ELF-1 (cell line): Measurements from ENCODE around the gene CADPS2.
"Not testable (repeated sequence)": the region's sequence is repeated elsewhere in the genome, so short reads cannot be mapped to it uniquely, and the experiment has no call there.

Experiments used
- DNase-seq: peaks from one replicate; pipeline ENCODE4 v3.0.0-alpha.2; 2016; ENCODE audit warnings: low read depth, low spot score

CADPS2 gene

GRCh38 chr7:122715183-122715582 lies 171.1 kb downstream of the CADPS2 start:
- DNase-seq, result no peak

- DNase-seq, result no peak
Measured at GRCh38 chr7:122710916-122711315, 175.3 kb downstream of the CADPS2 start.

GRCh38 chr7:122709930-122710646 lies 176.2 kb downstream of the CADPS2 start:
- no peak for DNase-seq

- no peak for DNase-seq
Measured at GRCh38 chr7:122706836-122707235, 179.4 kb downstream of the CADPS2 start.

GRCh38 chr7:122702872-122703510 lies 183.3 kb downstream of the CADPS2 start, which contains the start of gene RNF148:
Gene RNF148, minus strand, starts transcription at chr7:122702922. Its CDS starts 172 bp downstream, at chr7:122702750.
- no peak for DNase-seq

GRCh38 chr7:122699017-122699416 lies 187.2 kb downstream of the CADPS2 start, which contains the start of gene RNF133:
Gene RNF133, minus strand, starts transcription at chr7:122699117. Its CDS starts 199 bp downstream, at chr7:122698918.
- no peak for DNase-seq

- no peak for DNase-seq
Measured at GRCh38 chr7:122695816-122696215, 190.4 kb downstream of the CADPS2 start.

GRCh38 chr7:122694697-122695096 lies 191.6 kb downstream of the CADPS2 start:
- no peak for DNase-seq

GRCh38 chr7:122692769-122693309 lies 193.4 kb downstream of the CADPS2 start:
- no peak for DNase-seq

GRCh38 chr7:122691569-122692235 lies 194.6 kb downstream of the CADPS2 start:
- no peak for DNase-seq

- no peak for DNase-seq
Measured at GRCh38 chr7:122689346-122690109, 196.7 kb downstream of the CADPS2 start.

GRCh38 chr7:122688400-122688998 lies 197.8 kb downstream of the CADPS2 start:
- DNase-seq, result no peak

GRCh38 chr7:122686360-122686878 lies 199.8 kb downstream of the CADPS2 start:
- DNase-seq, result peak; percentile 17

GRCh38 chr7:122684504-122684903 lies 201.8 kb downstream of the CADPS2 start:
- DNase-seq, result no peak

GRCh38 chr7:122682815-122683550 lies 203.3 kb downstream of the CADPS2 start:
- DNase-seq, result no peak

GRCh38 chr7:122681186-122681585 lies 205.1 kb downstream of the CADPS2 start:
- DNase-seq, result not testable (repeated sequence)

- DNase-seq, result no peak
Measured at GRCh38 chr7:122679813-122680212, 206.4 kb downstream of the CADPS2 start.

GRCh38 chr7:122679269-122679709 lies 207.0 kb downstream of the CADPS2 start:
- DNase-seq, result peak; percentile 79

- DNase-seq, result peak; percentile 6
Measured at GRCh38 chr7:122677149-122677548, 209.1 kb downstream of the CADPS2 start.

GRCh38 chr7:122676466-122676865 lies 209.8 kb downstream of the CADPS2 start:
- no peak for DNase-seq
